ENCODE results near the gene ROCK2. TPM values are rescaled to one million over a fixed set of nuclear protein-coding genes. Genes with fewer than 3 reads are reported as not detected.

ROCK2 gene
- total and polyA plus RNA-seq, 9 of the 15 experiments (the other 6 are each of a cell fraction or from before 2014, with no cell fraction given), result 4.9 to 30.6 (median 14.3) TPM

- TF ChIP-seq, protein P1, sequence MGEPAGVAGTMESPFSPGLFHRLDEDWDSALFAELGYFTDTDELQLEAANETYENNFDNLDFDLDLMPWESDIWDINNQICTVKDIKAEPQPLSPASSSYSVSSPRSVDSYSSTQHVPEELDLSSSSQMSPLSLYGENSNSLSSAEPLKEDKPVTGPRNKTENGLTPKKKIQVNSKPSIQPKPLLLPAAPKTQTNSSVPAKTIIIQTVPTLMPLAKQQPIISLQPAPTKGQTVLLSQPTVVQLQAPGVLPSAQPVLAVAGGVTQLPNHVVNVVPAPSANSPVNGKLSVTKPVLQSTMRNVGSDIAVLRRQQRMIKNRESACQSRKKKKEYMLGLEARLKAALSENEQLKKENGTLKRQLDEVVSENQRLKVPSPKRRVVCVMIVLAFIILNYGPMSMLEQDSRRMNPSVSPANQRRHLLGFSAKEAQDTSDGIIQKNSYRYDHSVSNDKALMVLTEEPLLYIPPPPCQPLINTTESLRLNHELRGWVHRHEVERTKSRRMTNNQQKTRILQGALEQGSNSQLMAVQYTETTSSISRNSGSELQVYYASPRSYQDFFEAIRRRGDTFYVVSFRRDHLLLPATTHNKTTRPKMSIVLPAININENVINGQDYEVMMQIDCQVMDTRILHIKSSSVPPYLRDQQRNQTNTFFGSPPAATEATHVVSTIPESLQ (CRISPR knock-in tag; IDR thresholded peaks at IDR 0.05), result no peak
- TF ChIP-seq, protein P2, sequence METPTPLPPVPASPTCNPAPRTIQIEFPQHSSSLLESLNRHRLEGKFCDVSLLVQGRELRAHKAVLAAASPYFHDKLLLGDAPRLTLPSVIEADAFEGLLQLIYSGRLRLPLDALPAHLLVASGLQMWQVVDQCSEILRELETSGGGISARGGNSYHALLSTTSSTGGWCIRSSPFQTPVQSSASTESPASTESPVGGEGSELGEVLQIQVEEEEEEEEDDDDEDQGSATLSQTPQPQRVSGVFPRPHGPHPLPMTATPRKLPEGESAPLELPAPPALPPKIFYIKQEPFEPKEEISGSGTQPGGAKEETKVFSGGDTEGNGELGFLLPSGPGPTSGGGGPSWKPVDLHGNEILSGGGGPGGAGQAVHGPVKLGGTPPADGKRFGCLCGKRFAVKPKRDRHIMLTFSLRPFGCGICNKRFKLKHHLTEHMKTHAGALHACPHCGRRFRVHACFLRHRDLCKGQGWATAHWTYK (CRISPR knock-in tag; IDR thresholded peaks at IDR 0.05), result no peak
- TF ChIP-seq ZNF707 (CRISPR knock-in tag; conservative IDR thresholded peaks at IDR 0.05) (no peak), EP300 (IDR thresholded peaks at IDR 0.05; ENCODE audit: low read length) (no peak), ZNF551 (CRISPR knock-in tag; IDR thresholded peaks at IDR 0.05) (no peak), GTF2F1 (IDR thresholded peaks at IDR 0.05; ENCODE audit: low read depth, low read length) (no peak), CHD1 (IDR thresholded peaks at IDR 0.05; ENCODE audit: low read length) (peak; percentile 55), ZNF384 (IDR thresholded peaks at IDR 0.05; ENCODE audit: low read depth, low read length) (no peak), MAFK (IDR thresholded peaks at IDR 0.05; ENCODE audit: low read length) (no peak), KAT7 (CRISPR knock-in tag; IDR thresholded peaks at IDR 0.05; ENCODE audit: borderline replicate concordance) (0 out of 2 replicates have a peak, but pooled peaks have one; percentile 20)
- TF ChIP-seq, protein P3, sequence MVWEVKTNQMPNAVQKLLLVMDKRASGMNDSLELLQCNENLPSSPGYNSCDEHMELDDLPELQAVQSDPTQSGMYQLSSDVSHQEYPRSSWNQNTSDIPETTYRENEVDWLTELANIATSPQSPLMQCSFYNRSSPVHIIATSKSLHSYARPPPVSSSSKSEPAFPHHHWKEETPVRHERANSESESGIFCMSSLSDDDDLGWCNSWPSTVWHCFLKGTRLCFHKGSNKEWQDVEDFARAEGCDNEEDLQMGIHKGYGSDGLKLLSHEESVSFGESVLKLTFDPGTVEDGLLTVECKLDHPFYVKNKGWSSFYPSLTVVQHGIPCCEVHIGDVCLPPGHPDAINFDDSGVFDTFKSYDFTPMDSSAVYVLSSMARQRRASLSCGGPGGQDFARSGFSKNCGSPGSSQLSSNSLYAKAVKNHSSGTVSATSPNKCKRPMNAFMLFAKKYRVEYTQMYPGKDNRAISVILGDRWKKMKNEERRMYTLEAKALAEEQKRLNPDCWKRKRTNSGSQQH (CRISPR knock-in tag; IDR thresholded peaks at IDR 0.05), result peak; percentile 38; the same call in 1 of the 2 replicates
These were observed 1.7 kb downstream of the ROCK2 start (continued) for GRCh38 chr2:11342551-11343367.
